8988T (cell line): Measurements from ENCODE around the gene SSH3.
"Not testable (repeated sequence)": the region's sequence is repeated elsewhere in the genome, so short reads cannot be mapped to it uniquely, and the experiment has no call there.

Experiments used
- DNase-seq: peaks from one replicate; pipeline ENCODE4 v3.0.0; 2011

The SSH3 gene

GRCh38 chr11:67312187-67313021 is 9.1 kb downstream of the SSH3 start:
- no peak for DNase-seq

GRCh38 chr11:67313125-67313890 is 10.0 kb downstream of the SSH3 start:
- no peak for DNase-seq

- no peak for DNase-seq
These were observed 10.9 kb downstream of the SSH3 start for GRCh38 chr11:67314218-67314617.

GRCh38 chr11:67315325-67315909 is 12.1 kb downstream of the SSH3 start:
- DNase-seq: no peak

GRCh38 chr11:67316882-67317204 is 13.5 kb downstream of the SSH3 start:
- DNase-seq: no peak

- peak; percentile 99 for DNase-seq
These were observed 14.0 kb downstream of the SSH3 start for GRCh38 chr11:67317205-67317887.

- DNase-seq: no peak
These were observed 14.7 kb downstream of the SSH3 start for GRCh38 chr11:67317888-67318555.

- DNase-seq: not testable (repeated sequence)
These were observed 15.5 kb downstream of the SSH3 start for GRCh38 chr11:67318876-67319275.

GRCh38 chr11:67320011-67320410 is 16.7 kb downstream of the SSH3 start:
- no peak for DNase-seq

GRCh38 chr11:67320691-67321090 is 17.4 kb downstream of the SSH3 start:
- DNase-seq: no peak

- DNase-seq: no peak
These were observed 18.1 kb downstream of the SSH3 start for GRCh38 chr11:67321313-67321871.

- no peak for DNase-seq
These were observed 18.7 kb downstream of the SSH3 start for GRCh38 chr11:67322049-67322448.

GRCh38 chr11:67323526-67323925 is 20.2 kb downstream of the SSH3 start:
- no peak for DNase-seq

GRCh38 chr11:67332081-67332691 is 28.9 kb downstream of the SSH3 start:
- DNase-seq: no peak

- no peak for DNase-seq
These were observed 33.9 kb downstream of the SSH3 start for GRCh38 chr11:67337257-67337656.

- no peak for DNase-seq
These were observed 40.9 kb downstream of the SSH3 start for GRCh38 chr11:67344264-67344663.

GRCh38 chr11:67345247-67345919 is 42.1 kb downstream of the SSH3 start:
- no peak for DNase-seq

GRCh38 chr11:67345920-67346819 is 42.8 kb downstream of the SSH3 start:
- DNase-seq: no peak

- no peak for DNase-seq
These were observed 44.8 kb downstream of the SSH3 start for GRCh38 chr11:67347964-67348749.
